Kidney epithelial cell (primary cell): ENCODE data around the gene TSC22D3. TPM values are rescaled to one million over a fixed set of nuclear protein-coding genes. Genes with fewer than 3 reads are reported as not detected.

Experiments
- DNase-seq: peaks from one replicate; pipeline ENCODE4 v3.0.0-alpha.2; 2010; ENCODE audit warnings: low read depth
- H3K27me3 ChIP-seq: 2 replicates; pipeline ENCODE4 v1.6.0; 2011; ENCODE audit warnings: low read length; ENCODE audit not compliant: control insufficient read depth, insufficient read depth
- H3K36me3 ChIP-seq: 2 replicates; pipeline ENCODE4 v1.5.1; 2011; ENCODE audit warnings: low read length; ENCODE audit not compliant: control insufficient read depth, insufficient read depth
- H3K4me3 ChIP-seq: 2 replicates; pipeline ENCODE4 v1.5.1; 2011; ENCODE audit warnings: low read depth, mild to moderate bottlenecking, control low read depth, low read length
- CTCF ChIP-seq: IDR thresholded peaks from 2 replicates; pipeline ENCODE4 v1.5.1; 2011; ENCODE audit warnings: mild to moderate bottlenecking, moderate library complexity, low read length, control low read depth, inconsistent platforms; ENCODE audit not compliant: insufficient read depth, poor library complexity, severe bottlenecking
- total RNA-seq: library from RNA; depleted of rRNA; stranded (reverse); fragments of >200 nt; gene quantifications from 2 replicates; pipeline ENCODE4 v1.2.3, GENCODE V29; 2015

TSC22D3 gene
- total RNA-seq, 1 donor from 2014 or later, result 69.0 TPM

- no peak for TF ChIP-seq CTCF
- Histone ChIP-seq H3K4me3 (no peak overlapping the region), H3K27me3 (no peaks in the 10 kb centered on the region), H3K36me3 (no peaks in the 10 kb centered on the region)
- peak; percentile 89 for DNase-seq
These were observed 64.8 kb downstream of the TSC22D3 start for GRCh38 chrX:107710617-107711391.

- no peak for DNase-seq
- no peaks in the 10 kb centered on the region for H3K36me3 ChIP-seq
- H3K27me3 ChIP-seq, result no peaks in the 10 kb centered on the region
- H3K4me3 ChIP-seq, result no peak overlapping the region
- no peak for TF ChIP-seq CTCF
These were observed 66.3 kb downstream of the TSC22D3 start for GRCh38 chrX:107709266-107709806.

- Histone ChIP-seq H3K36me3 (no peaks in the 10 kb centered on the region), H3K27me3 (no peaks in the 10 kb centered on the region), H3K4me3 (no peak overlapping the region)
- DNase-seq, result no peak
- TF ChIP-seq CTCF, result no peak
These were observed 66.8 kb downstream of the TSC22D3 start for GRCh38 chrX:107708762-107709161.

GRCh38 chrX:107707866-107708265 lies 67.7 kb downstream of the TSC22D3 start:
- H3K27me3 ChIP-seq, result no peaks in the 10 kb centered on the region
- TF ChIP-seq CTCF, result no peak
- DNase-seq, result no peak
- H3K4me3 ChIP-seq, result no peak overlapping the region
- no peaks in the 10 kb centered on the region for H3K36me3 ChIP-seq

GRCh38 chrX:107706309-107706708 lies 69.3 kb downstream of the TSC22D3 start:
- no peaks in the 10 kb centered on the region for H3K36me3 ChIP-seq
- DNase-seq, result no peak
- no peak for TF ChIP-seq CTCF
- H3K4me3 ChIP-seq, result no peak overlapping the region
- peaks cover 3% of the 10 kb centered on the region for H3K27me3 ChIP-seq
